ENCODE results near the gene CTDSPL.

The CTDSPL gene

GRCh38 chr3:37887062-37887461 lies 25.4 kb downstream of the CTDSPL start:
- ATAC-seq, result no peak
- no peak for TF ChIP-seq ZNF8 (CRISPR knock-in tag; IDR thresholded peaks at IDR 0.05)

- ATAC-seq, result no peak
- TF ChIP-seq ARNTL (CRISPR knock-in tag; IDR thresholded peaks at IDR 0.05; ENCODE audit: borderline replicate concordance, low read depth) (no peak), ZNF565 (CRISPR knock-in tag; conservative IDR thresholded peaks at IDR 0.05; ENCODE audit: low read depth) (no peak), GLIS3 (CRISPR knock-in tag; IDR thresholded peaks at IDR 0.05) (no peak), ESRRG (CRISPR knock-in tag; IDR thresholded peaks at IDR 0.05) (no peak), SNAI2 (CRISPR knock-in tag; IDR thresholded peaks at IDR 0.05) (no peak), CREB5 (CRISPR knock-in tag; IDR thresholded peaks at IDR 0.05; ENCODE audit: low read depth) (no peak), ZFP30 (CRISPR knock-in tag; IDR thresholded peaks at IDR 0.05) (no peak), POU6F1 (CRISPR knock-in tag; IDR thresholded peaks at IDR 0.05; ENCODE audit: borderline replicate concordance, low read depth) (no peak), TCF4 (CRISPR knock-in tag; IDR thresholded peaks at IDR 0.05; ENCODE audit: borderline replicate concordance) (no peak)
Measured at GRCh38 chr3:37887824-37888223, 26.1 kb downstream of the CTDSPL start.

GRCh38 chr3:37888421-37888820 lies 26.7 kb downstream of the CTDSPL start:
- TF ChIP-seq CREB5 (CRISPR knock-in tag; IDR thresholded peaks at IDR 0.05; ENCODE audit: low read depth), result no peak
- no peak for ATAC-seq

- TF ChIP-seq BACH2 (CRISPR knock-in tag; IDR thresholded peaks at IDR 0.05; ENCODE audit: borderline replicate concordance), result no peak
- TF ChIP-seq ARNTL (CRISPR knock-in tag; IDR thresholded peaks at IDR 0.05; ENCODE audit: borderline replicate concordance, low read depth), result no peak
- TF ChIP-seq TCF4 (CRISPR knock-in tag; IDR thresholded peaks at IDR 0.05; ENCODE audit: borderline replicate concordance), result no peak
- TF ChIP-seq ZC3H10 (CRISPR knock-in tag; IDR thresholded peaks at IDR 0.05), result no peak
- no peak for TF ChIP-seq POU6F1 (CRISPR knock-in tag; IDR thresholded peaks at IDR 0.05; ENCODE audit: borderline replicate concordance, low read depth)
- TF ChIP-seq PPARA (CRISPR knock-in tag; IDR thresholded peaks at IDR 0.05; ENCODE audit: borderline replicate concordance), result no peak
- no peak for TF ChIP-seq ESRRG (CRISPR knock-in tag; IDR thresholded peaks at IDR 0.05)
- TF ChIP-seq ZNF565 (CRISPR knock-in tag; conservative IDR thresholded peaks at IDR 0.05; ENCODE audit: low read depth), result no peak
- TF ChIP-seq OSR1 (CRISPR knock-in tag; IDR thresholded peaks at IDR 0.05), result no peak
- no peak for TF ChIP-seq CREB5 (CRISPR knock-in tag; IDR thresholded peaks at IDR 0.05; ENCODE audit: low read depth)
- no peak for TF ChIP-seq ZNF70 (CRISPR knock-in tag; IDR thresholded peaks at IDR 0.05)
- no peak for TF ChIP-seq CSRNP3 (CRISPR knock-in tag; IDR thresholded peaks at IDR 0.05)
- no peak for TF ChIP-seq ZFP3 (CRISPR knock-in tag; IDR thresholded peaks at IDR 0.05)
- no peak for TF ChIP-seq PATZ1 (CRISPR knock-in tag; IDR thresholded peaks at IDR 0.05; ENCODE audit: borderline replicate concordance)
- no peak for TF ChIP-seq CSDC2 (CRISPR knock-in tag; IDR thresholded peaks at IDR 0.05)
- TF ChIP-seq TOX (CRISPR knock-in tag; IDR thresholded peaks at IDR 0.05; ENCODE audit: borderline replicate concordance), result no peak
- no peak for TF ChIP-seq RARB (CRISPR knock-in tag; IDR thresholded peaks at IDR 0.05)
- no peak for TF ChIP-seq SNAI2 (CRISPR knock-in tag; IDR thresholded peaks at IDR 0.05)
- no peak for ATAC-seq
Measured at GRCh38 chr3:37890522-37890921, 28.8 kb downstream of the CTDSPL start.

All from SK-N-SH treated with all-trans-retinoic acid at 6 μM for 48 hours (cell line).